GM19395 (cell line): Measurements from ENCODE around the gene GPR6.

Experiments
- ATAC-seq: cut with Tn5 transposase; IDR thresholded peaks from one replicate; pipeline ENCODE4 v1.9.1; 2021; ENCODE audit warnings: mild to moderate bottlenecking, moderate library complexity; ENCODE audit not compliant: unreplicated experiment

The GPR6 gene

DNA sequence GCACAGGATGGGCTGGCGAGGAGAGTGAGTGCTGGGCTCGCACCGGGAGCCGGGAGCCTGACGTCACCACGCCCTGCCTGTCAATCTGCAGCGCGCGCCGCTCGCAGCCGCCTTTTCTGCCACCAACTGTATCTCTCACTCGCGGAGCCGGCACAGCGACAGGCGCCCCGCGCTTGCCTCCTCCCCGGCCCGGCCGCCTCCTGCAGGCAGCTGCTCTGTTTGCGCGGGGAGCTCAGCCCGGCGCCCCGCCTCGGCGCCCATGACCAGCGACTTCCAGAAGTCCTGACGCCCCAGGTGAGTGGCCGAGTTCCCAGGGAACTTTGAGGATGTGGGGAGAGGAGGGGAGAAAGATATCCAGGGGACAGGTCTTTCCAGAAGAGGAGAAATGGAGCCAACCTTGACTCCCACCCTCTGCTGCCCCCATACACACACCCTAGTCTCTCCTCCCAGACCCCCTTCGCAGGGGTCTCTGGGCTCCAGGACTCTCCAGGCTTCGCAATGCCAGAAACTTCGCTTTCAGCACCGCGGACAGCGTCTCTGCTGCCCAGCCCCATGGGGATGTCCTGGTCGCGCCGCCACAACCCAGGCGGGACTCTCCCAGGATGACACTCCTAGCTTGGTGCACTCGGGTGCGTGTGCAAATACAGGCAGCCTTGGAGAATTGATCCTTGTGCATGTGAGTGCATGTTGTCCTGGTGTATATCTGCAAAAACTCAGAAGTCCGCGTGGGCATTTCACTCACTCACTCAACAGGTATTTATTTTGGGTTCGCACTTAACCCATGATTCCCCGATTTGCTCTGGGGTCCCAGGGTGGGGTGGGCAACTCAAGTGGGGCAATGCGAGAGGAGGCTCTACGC is at the start of gene GPR6:
TSS of gene GPR6 (plus strand) at position 138 of the 859 bp plus-strand sequence. CDS start 802 bp downstream, outside the sequence.
- no peak for ATAC-seq

DNA sequence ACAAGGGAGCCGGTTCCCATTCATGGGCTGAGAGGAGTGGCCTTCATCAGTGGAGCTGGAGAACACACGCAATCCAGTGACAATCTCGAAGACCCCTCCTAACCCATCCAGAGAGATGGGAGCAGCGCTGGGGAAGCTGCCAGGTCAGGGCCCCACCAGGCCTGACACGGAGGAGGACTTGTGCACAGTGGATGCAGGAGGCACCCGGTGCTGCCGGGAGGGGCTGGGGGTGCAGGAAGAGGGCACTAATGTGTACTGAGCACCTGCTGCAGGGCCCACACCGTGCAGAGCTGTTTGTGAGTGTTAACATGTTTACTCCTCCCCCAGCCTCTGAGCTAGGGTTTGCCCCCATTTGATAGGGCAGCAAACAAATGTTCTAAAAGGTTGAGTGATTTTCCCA is 43.8 kb upstream of the GPR6 start:
- no peak for ATAC-seq

GRCh38 chr6:109939654-109940053 is 38.5 kb upstream of the GPR6 start:
- ATAC-seq, result no peak

GRCh38 chr6:109944448-109944847 is 33.7 kb upstream of the GPR6 start:
- ATAC-seq, result no peak

- no peak for ATAC-seq
These were observed 33.0 kb upstream of the GPR6 start for GRCh38 chr6:109945091-109945490.

DNA sequence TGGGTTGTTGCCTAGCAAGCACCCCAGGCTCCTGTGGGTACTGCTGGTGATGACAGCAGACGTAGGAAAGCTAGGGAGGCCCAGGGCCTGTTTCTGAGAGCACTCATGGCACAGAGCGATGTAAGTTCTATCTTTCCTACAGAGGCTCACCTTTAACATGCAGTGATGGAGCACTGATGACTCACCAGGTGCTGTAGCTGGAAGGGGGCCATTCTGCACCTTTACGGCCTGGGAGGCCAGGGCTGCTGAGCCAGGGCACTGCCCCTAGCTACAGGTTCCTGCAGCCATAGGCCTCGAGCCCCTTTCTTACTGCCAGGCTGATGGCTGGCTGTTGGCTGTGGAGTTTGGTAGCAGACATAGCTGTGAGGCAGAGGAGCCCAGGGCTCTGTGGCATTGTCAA is 31.1 kb upstream of the GPR6 start:
- no peak for ATAC-seq

DNA sequence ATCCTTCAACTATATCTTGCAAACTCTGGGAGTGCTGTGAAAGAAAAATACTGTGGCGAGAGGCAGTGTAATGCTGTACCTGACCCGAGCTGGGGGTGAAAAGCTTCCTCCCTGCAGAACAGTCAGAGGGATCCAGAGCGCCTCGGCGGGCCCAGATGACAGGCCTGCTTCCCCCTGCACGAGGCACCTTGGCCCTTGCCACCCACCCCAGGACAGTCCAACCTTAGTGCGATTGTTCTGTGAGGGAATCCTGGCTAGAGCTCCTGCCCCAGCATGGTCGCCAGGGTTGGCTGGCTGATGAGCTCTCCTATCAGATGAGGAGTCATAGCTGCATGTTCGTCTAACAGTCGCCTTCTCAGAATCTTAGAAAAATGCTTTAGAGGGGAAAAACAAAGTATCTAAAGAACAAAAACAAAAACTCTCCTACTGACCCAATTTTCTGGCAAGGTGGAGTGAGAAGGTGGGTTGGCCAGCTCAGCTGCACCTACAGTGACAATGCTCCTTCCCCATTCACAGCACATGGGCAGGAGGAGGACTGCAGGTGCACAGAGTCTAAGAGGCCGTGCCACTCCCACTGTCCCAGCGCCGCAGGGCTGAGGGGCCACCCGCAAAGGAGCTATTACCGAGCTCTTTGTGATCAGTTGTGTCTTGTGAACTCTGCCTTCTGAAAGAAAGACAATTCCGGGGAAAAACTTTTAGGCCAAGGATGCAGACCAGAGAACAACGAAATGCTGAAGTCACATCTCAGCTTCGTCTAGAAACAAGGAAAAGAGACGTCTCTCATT is 28.6 kb upstream of the GPR6 start:
- no peak for ATAC-seq

- ATAC-seq, result no peak
These were observed 22.6 kb upstream of the GPR6 start for GRCh38 chr6:109955491-109955890.

- no peak for ATAC-seq
These were observed 19.5 kb upstream of the GPR6 start for GRCh38 chr6:109958626-109959025.

- ATAC-seq, result no peak
These were observed 16.5 kb upstream of the GPR6 start for GRCh38 chr6:109961611-109962041.

GRCh38 chr6:109962271-109962670 is 15.8 kb upstream of the GPR6 start:
- no peak for ATAC-seq

GRCh38 chr6:109963598-109964170 is 14.4 kb upstream of the GPR6 start:
- ATAC-seq, result no peak

GRCh38 chr6:109964949-109965348 is 13.2 kb upstream of the GPR6 start:
- ATAC-seq, result no peak

DNA sequence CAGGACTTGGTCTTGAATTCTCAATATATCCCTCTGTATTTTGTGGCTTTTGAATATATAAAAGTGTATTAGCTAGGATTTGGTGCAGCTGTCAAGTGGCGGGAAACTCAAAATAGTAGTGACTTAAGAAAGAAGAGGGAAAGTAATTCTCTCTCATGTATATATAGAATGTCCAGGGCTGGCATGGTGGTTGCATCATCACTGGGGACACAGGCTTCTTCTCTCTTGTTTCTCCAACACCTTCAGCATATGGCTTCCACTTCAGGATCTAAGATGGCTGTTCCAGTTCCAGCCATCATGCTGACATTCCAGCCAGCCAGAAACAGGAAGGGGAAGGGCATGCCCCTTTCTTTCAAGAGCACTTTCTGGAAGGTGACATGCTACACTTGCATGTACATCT is 11.8 kb upstream of the GPR6 start:
- ATAC-seq, result no peak

- no peak for ATAC-seq
These were observed 329 bp upstream of the GPR6 start for GRCh38 chr6:109977791-109978173.

GRCh38 chr6:109979033-109979921 is 1.2 kb downstream of the GPR6 start:
- ATAC-seq, result no peak

DNA sequence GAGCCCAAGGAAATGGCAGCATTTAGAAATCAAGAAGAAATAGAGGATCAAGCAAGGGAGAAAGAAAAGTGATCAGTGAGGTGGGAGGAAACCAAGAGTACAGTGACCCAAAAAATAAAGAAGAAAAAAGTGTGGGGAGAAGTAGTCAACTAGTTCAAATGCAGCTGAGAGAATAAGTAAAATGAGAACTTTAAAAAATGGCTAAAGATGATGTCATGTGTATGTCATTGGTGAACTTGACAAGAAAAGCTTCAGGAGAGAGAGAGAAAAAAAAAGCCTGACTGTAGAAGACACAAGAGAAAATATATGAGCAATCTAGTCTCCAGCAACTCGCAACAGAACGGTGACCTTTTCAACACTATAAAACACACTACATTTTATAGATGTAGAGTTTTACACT is 6.3 kb downstream of the GPR6 start:
- ATAC-seq, result no peak

DNA sequence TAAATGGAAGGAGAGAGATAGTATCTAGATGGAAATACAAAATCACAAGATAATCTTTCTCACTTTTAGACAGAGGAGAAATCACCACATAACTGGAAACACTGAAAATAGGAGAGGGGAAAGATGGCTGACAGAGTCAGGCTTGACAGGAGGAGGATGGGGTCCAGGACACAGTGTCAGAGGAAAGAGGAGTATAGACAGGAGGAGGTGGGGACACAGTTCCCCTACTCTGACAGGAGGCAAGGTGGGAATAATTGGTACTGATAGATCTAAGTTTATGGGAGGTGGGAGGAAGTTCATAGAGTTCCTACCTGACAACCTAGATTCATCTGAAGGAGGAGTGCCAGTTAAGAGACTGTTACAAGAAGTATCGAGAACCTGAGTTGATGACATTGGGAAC is 9.1 kb downstream of the GPR6 start:
- ATAC-seq, result no peak

GRCh38 chr6:109991201-109992101 is 13.3 kb downstream of the GPR6 start:
- no peak for ATAC-seq
